Smooth muscle cell (in vitro differentiated cells): Measurements from ENCODE around the gene MAPK8IP1. TPM values are rescaled to one million over a fixed set of nuclear protein-coding genes. Genes with fewer than 3 reads are reported as not detected.

ENCODE experiments used
- DNase-seq: peaks from one replicate; lab custom pipeline; 2025; ENCODE audit not compliant: unreplicated experiment; lab: John Stamatoyannopoulos, UW
- H2AFZ ChIP-seq: fragments of 200-600 bp; sonication (generic); 2 replicates; pipeline ENCODE4 v1.6.0; 2016; ENCODE audit warnings: antibody characterized with exemption, low read depth, mild to moderate bottlenecking
- H3F3A ChIP-seq: fragments of 200-600 bp; sonication (generic); 2 replicates; pipeline ENCODE4 v1.6.0; 2017; ENCODE audit warnings: antibody characterized with exemption, low read depth
- H3K27ac ChIP-seq: fragments of 200-600 bp; sonication (generic); 2 replicates; pipeline ENCODE4 v1.5.1; 2016; ENCODE audit warnings: low read depth, mild to moderate bottlenecking
- H3K27me3 ChIP-seq: fragments of 200-600 bp; sonication (generic); 2 replicates; pipeline ENCODE4 v1.6.1; 2016; ENCODE audit warnings: low read depth, mild to moderate bottlenecking
- H3K36me3 ChIP-seq: fragments of 200-600 bp; sonication (generic); 2 replicates; pipeline ENCODE4 v1.5.1; 2016; ENCODE audit warnings: low read depth
- H3K4me1 ChIP-seq: fragments of 200-600 bp; sonication (generic); 2 replicates; pipeline ENCODE4 v1.5.1; 2016; ENCODE audit warnings: low read depth
- H3K4me2 ChIP-seq: fragments of 200-600 bp; sonication (generic); 2 replicates; pipeline ENCODE4 v1.6.0; 2016; ENCODE audit warnings: mild to moderate bottlenecking
- H3K4me3 ChIP-seq: fragments of 200-600 bp; sonication (generic); 2 replicates; pipeline ENCODE4 v1.5.1; 2016; ENCODE audit warnings: mild to moderate bottlenecking
- H3K79me2 ChIP-seq: fragments of 200-600 bp; sonication (generic); 2 replicates; pipeline ENCODE4 v1.6.0; 2016; ENCODE audit warnings: low read depth, mild to moderate bottlenecking
- H3K9ac ChIP-seq: fragments of 200-600 bp; sonication (generic); 2 replicates; pipeline ENCODE4 v1.6.0; 2016; ENCODE audit warnings: low read depth
- H3K9me3 ChIP-seq: fragments of 200-600 bp; sonication (generic); replicated peaks from 2 replicates; pipeline ENCODE4 v1.5.1; 2016; ENCODE audit warnings: low read depth
- H4K20me1 ChIP-seq: fragments of 200-600 bp; sonication (generic); 2 replicates; pipeline ENCODE4 v1.6.0; 2016; ENCODE audit warnings: low read depth
- WGBS: methylation state at CpG from one replicate; pipeline ENCODE4 v1.1.7; 2016; ENCODE audit warnings: low lambda C conversion rate; 5-methylcytosine and 5-hydroxymethylcytosine counted together
- polyA plus RNA-seq: library from polyadenylated mRNA; unstranded; fragments of >200 nt; fragmentation: Nextera tagmentation; extraction: Ambion mirVana; gene quantifications from 2 replicates; pipeline ENCODE4 v1.2.1, GENCODE V29; 2016
- total RNA-seq: library from RNA; depleted of rRNA; stranded (reverse); fragments of >200 nt; gene quantifications from 2 replicates; pipeline ENCODE4 v1.2.3, GENCODE V29; 2014
- TF ChIP-seq, protein P1 (sequence below): fragments of 200-600 bp; sonication (generic); IDR thresholded peaks from 2 replicates; pipeline ENCODE4 v1.5.1; 2017; ENCODE audit warnings: borderline replicate concordance, mild to moderate bottlenecking, antibody characterized with exemption; ENCODE audit not compliant: insufficient read depth, poor library complexity, severe bottlenecking

The MAPK8IP1 gene
- total and polyA plus RNA-seq, 2 experiments from 2014 or later = 5.2 to 8.1 TPM

- Histone ChIP-seq H3K79me2 (no peaks in the 10 kb centered on the region), H3K36me3 (peaks cover 15% of the 10 kb centered on the region), H3F3A (no peaks in the 10 kb centered on the region), H3K9ac (no peak overlapping the region), H3K27ac (no peak overlapping the region), H3K4me1 (no peaks in the 10 kb centered on the region), H3K27me3 (no peaks in the 10 kb centered on the region), H3K9me3 (no peaks in the 10 kb centered on the region), H4K20me1 (peaks cover 4% of the 10 kb centered on the region), H3K4me2 (no peak overlapping the region), H2AFZ (no peak overlapping the region), H3K4me3 (no peak overlapping the region)
- TF ChIP-seq, protein P1, sequence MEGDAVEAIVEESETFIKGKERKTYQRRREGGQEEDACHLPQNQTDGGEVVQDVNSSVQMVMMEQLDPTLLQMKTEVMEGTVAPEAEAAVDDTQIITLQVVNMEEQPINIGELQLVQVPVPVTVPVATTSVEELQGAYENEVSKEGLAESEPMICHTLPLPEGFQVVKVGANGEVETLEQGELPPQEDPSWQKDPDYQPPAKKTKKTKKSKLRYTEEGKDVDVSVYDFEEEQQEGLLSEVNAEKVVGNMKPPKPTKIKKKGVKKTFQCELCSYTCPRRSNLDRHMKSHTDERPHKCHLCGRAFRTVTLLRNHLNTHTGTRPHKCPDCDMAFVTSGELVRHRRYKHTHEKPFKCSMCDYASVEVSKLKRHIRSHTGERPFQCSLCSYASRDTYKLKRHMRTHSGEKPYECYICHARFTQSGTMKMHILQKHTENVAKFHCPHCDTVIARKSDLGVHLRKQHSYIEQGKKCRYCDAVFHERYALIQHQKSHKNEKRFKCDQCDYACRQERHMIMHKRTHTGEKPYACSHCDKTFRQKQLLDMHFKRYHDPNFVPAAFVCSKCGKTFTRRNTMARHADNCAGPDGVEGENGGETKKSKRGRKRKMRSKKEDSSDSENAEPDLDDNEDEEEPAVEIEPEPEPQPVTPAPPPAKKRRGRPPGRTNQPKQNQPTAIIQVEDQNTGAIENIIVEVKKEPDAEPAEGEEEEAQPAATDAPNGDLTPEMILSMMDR = no peak
- no peak for DNase-seq
- WGBS = 88% methylated on average over 3 of the region's 3 CpGs
Observed at GRCh38 chr11:45948356-45948755, 62.9 kb downstream of the MAPK8IP1 start.

- Histone ChIP-seq H3F3A (no peaks in the 10 kb centered on the region), H2AFZ (no peak overlapping the region), H3K9ac (no peak overlapping the region), H3K36me3 (peaks cover 17% of the 10 kb centered on the region), H4K20me1 (peaks cover 4% of the 10 kb centered on the region), H3K79me2 (no peaks in the 10 kb centered on the region), H3K4me1 (no peaks in the 10 kb centered on the region), H3K27me3 (no peaks in the 10 kb centered on the region), H3K27ac (no peak overlapping the region), H3K4me2 (no peak overlapping the region), H3K9me3 (no peaks in the 10 kb centered on the region), H3K4me3 (no peak overlapping the region)
- 100% methylated on average over 1 of the region's 1 CpG for WGBS
- TF ChIP-seq, protein P1 = no peak
- DNase-seq = no peak
Observed at GRCh38 chr11:45949992-45950407, 64.5 kb downstream of the MAPK8IP1 start.

Other genes with a start within 250 kb of the MAPK8IP1 start
- gene CHST1, start 220.0 kb upstream of the MAPK8IP1 start, total RNA-seq = 2.4 and 3.8 TPM in 2 replicates
- gene CHST1, start 220.0 kb upstream of the MAPK8IP1 start, polyA plus RNA-seq = 9.5 and 15.9 TPM in 2 replicates
- gene SLC35C1, start 80.5 kb upstream of the MAPK8IP1 start, total RNA-seq = 5.6 and 8.9 TPM in 2 replicates
- gene SLC35C1, start 80.5 kb upstream of the MAPK8IP1 start, polyA plus RNA-seq = 25.7 and 32.7 TPM in 2 replicates
- gene CRY2, start 38.2 kb upstream of the MAPK8IP1 start, total RNA-seq = 26.1 and 27.7 TPM in 2 replicates
- 23.3 and 30.3 TPM in 2 replicates for gene CRY2, start 38.2 kb upstream of the MAPK8IP1 start, polyA plus RNA-seq
- 0.22 and 3.6 TPM in 2 replicates for gene FREY1, start 21.6 kb downstream of the MAPK8IP1 start, total RNA-seq
- 0.57 TPM in 1 of 2 replicates, not detected in the other for gene FREY1, start 21.6 kb downstream of the MAPK8IP1 start, polyA plus RNA-seq
- gene PEX16, start 32.2 kb downstream of the MAPK8IP1 start, total RNA-seq = 10.5 and 14.9 TPM in 2 replicates
- gene PEX16, start 32.2 kb downstream of the MAPK8IP1 start, polyA plus RNA-seq = 24.4 and 30.2 TPM in 2 replicates
- 0.40 TPM in 2 replicates for gene LARGE2, start 37.0 kb downstream of the MAPK8IP1 start, total RNA-seq
- gene LARGE2, start 37.0 kb downstream of the MAPK8IP1 start, polyA plus RNA-seq = 0.46 and 2.9 TPM in 2 replicates
- gene PHF21A, start 235.8 kb downstream of the MAPK8IP1 start, total RNA-seq = 28.2 and 28.7 TPM in 2 replicates
- gene PHF21A, start 235.8 kb downstream of the MAPK8IP1 start, polyA plus RNA-seq = 26.1 and 26.8 TPM in 2 replicates